Tibial artery (tissue), 4 donors: ENCODE results near the gene IRGC.

ENCODE experiments used
- DNase-seq, 2 donors: peaks; one replicate each; pipeline ENCODE4 v3.0.0-alpha.2; 2019
- H3K27ac ChIP-seq, 2 donors: fragments of 200-600 bp; sonication (generic) in 1 of 2; 1 replicate in 1 of 2; 2 replicates in 1 of 2; pipeline ENCODE4 v1.5.1; 2018 to 2019; ENCODE audit warnings: mild to moderate bottlenecking in 1 of 2
- H3K27me3 ChIP-seq, 2 donors: fragments of 200-600 bp; sonication (generic) in 1 of 2; one replicate each; pipeline versions ENCODE4 v1.5.1 to v1.6.0; 2016 to 2019
- H3K36me3 ChIP-seq, 3 donors: fragments of 200-600 bp; sonication (generic) in 2 of 3; one replicate each; pipeline ENCODE4 v1.5.1; 2016 to 2019; ENCODE audit warnings: mild to moderate bottlenecking in 2 of 3
- H3K4me1 ChIP-seq, 4 donors: fragments of 200-600 bp; sonication (generic) in 2 of 4; 1 replicate in 3 of 4; 2 replicates in 1 of 4; pipeline ENCODE4 v1.5.1; 2016 to 2019
- H3K4me3 ChIP-seq, 2 donors: fragments of 200-600 bp; sonication (generic) in 1 of 2; 1 replicate in 1 of 2; 2 replicates in 1 of 2; pipeline ENCODE4 v1.5.1; 2018 to 2019; ENCODE audit warnings: mild to moderate bottlenecking in 2 of 2
- H3K9me3 ChIP-seq, 3 donors: fragments of 200-600 bp; sonication (generic) in 1 of 3; one replicate each; pipeline ENCODE4 v1.5.1; 2016 to 2019
- intact Hi-C: fragments of 100-400 bp; cut with DNase I; formaldehyde crosslinking; loops from one replicate; pipeline ENCODE4 v1.15.0; 2023; ENCODE audit warnings: low total_unique reads
- TF ChIP-seq, protein P1 (sequence below), 2 experiments: fragments of 200-600 bp in 1 of 2; fragments of 450-650 bp in 1 of 2; IDR thresholded peaks; one replicate each; pipeline ENCODE4 v1.5.1; 2017 to 2019; ENCODE audit warnings: antibody characterized with exemption in 2 of 2, mild to moderate bottlenecking in 1 of 2, moderate library complexity in 1 of 2

The IRGC gene

DNA sequence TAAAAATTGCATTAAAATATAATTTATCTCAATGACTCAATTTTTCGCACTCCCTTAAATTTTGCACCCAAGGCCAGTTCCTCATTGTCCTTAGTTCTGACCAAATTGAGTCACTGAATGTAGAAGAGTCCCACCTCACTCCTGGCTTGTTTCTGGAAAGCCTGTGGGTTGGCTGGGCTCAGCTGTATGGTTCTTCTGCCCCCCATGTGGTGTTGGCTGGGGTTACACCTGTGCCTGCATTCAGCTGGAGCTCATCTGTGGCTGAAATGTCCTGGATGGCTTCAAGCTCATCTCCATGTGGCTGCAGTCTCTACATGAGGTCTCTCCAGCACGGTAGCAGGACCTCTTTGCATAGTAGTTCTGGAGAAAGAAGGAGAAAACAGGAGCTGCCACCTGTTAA is 7.2 kb upstream of the IRGC start:
- intact Hi-C loops: no loop called here
- no peaks in the 10 kb centered on the region for H3K36me3 ChIP-seq
- H3K4me3 ChIP-seq: no peak overlapping the region
- DNase-seq: no peak
- peaks cover 0 to 8% (median 5%) of the 10 kb centered on the region in 3 donors for H3K9me3 ChIP-seq
- H3K27ac ChIP-seq: no peak overlapping the region
- no peaks in the 10 kb centered on the region for H3K4me1 ChIP-seq
- TF ChIP-seq, protein P1, sequence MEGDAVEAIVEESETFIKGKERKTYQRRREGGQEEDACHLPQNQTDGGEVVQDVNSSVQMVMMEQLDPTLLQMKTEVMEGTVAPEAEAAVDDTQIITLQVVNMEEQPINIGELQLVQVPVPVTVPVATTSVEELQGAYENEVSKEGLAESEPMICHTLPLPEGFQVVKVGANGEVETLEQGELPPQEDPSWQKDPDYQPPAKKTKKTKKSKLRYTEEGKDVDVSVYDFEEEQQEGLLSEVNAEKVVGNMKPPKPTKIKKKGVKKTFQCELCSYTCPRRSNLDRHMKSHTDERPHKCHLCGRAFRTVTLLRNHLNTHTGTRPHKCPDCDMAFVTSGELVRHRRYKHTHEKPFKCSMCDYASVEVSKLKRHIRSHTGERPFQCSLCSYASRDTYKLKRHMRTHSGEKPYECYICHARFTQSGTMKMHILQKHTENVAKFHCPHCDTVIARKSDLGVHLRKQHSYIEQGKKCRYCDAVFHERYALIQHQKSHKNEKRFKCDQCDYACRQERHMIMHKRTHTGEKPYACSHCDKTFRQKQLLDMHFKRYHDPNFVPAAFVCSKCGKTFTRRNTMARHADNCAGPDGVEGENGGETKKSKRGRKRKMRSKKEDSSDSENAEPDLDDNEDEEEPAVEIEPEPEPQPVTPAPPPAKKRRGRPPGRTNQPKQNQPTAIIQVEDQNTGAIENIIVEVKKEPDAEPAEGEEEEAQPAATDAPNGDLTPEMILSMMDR (IDR thresholded peaks at IDR 0.05): no peak
- peaks cover 0 to 25% of the 10 kb centered on the region in 2 donors for H3K27me3 ChIP-seq

DNA sequence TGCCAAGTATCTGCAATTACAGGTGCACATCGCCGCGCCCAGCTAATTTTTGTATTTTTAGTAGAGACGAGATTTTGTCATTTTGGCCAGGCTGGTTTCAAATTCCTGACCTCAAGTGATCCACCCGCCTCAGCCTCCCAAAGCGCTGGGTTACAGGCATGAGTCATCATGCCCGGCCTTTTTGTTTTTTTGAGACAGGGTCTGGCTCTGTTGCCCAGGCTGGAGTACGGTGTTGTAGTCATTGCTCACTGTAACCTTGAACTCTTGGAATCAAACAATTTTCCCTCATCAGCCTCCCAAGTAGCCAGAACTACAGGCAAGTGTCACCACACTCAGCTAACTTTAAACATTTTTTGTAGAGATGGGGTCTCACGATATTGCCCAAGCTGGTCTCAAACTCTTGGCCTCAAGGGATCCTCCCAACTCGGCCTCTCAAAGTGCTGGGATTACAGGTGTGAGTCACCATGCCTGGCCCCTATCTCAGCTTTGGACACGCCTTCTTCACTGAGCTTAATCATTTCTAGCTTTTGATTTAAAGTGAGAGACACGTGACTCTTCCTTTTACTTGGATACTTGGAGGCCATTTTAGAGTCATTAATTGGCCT is 4.0 kb upstream of the IRGC start:
- no peak overlapping the region for H3K27ac ChIP-seq
- TF ChIP-seq, protein P1 (IDR thresholded peaks at IDR 0.05): no peak
- intact Hi-C loops: no loop called here
- no peak for DNase-seq
- H3K4me3 ChIP-seq: no peak overlapping the region
- H3K4me1 ChIP-seq: no peaks in the 10 kb centered on the region
- peaks cover 0 to 21% of the 10 kb centered on the region in 2 donors for H3K27me3 ChIP-seq
- H3K36me3 ChIP-seq: no peaks in the 10 kb centered on the region
- peaks cover 0 to 8% (median 5%) of the 10 kb centered on the region in 3 donors for H3K9me3 ChIP-seq

DNA sequence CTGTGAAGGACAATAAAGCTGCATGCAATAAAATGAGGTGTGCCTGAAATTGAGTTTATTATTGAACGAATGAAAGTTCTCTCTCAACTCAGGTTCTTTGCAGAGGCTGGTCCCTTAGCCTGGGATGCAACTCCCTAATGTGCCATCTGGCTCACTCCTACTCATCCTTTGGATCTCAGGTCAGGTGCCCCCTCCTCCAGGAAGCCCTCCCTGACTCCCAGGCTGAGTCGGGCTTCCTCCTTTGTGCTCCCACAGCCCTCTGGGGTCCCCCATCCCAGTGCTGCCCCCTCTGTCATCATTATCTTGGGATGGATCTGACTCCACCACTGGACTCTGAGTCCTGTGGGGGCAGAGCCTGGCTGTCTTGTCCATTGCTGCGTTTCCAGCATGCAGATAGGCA is 2.7 kb upstream of the IRGC start:
- peaks cover 0 to 8% (median 5%) of the 10 kb centered on the region in 3 donors for H3K9me3 ChIP-seq
- intact Hi-C loops: no loop called here
- no peaks in the 10 kb centered on the region for H3K36me3 ChIP-seq
- TF ChIP-seq, protein P1 (IDR thresholded peaks at IDR 0.05): no peak
- no peak overlapping the region for H3K4me3 ChIP-seq
- H3K4me1 ChIP-seq: no peaks in the 10 kb centered on the region
- no peak overlapping the region for H3K27ac ChIP-seq
- no peak for DNase-seq
- H3K27me3 ChIP-seq: peaks cover 0 to 26% of the 10 kb centered on the region in 2 donors

DNA sequence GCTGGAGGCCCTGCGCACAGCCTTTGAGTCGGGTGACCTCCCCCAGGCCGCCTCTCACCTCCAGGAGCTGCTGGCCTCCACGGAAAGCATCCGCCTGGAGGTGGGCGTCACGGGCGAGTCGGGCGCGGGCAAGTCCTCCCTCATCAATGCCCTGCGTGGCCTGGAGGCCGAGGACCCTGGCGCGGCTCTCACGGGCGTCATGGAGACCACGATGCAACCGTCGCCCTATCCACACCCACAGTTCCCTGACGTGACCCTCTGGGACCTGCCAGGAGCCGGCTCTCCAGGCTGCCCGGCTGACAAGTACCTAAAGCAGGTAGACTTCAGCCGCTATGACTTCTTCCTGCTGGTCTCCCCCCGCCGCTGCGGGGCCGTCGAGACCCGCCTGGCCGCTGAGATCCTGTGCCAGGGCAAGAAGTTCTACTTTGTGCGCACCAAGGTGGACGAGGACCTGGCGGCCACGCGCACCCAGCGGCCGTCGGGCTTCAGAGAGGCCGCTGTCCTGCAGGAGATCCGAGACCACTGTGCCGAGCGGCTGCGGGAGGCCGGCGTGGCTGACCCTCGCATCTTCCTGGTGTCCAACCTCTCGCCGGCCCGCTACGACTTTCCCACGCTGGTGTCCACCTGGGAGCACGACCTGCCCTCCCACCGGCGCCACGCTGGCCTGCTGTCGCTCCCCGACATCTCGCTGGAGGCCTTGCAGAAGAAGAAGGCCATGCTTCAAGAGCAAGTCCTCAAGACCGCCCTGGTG is 2.9 kb downstream of the IRGC start:
- no peak for DNase-seq
- no peaks in the 10 kb centered on the region for H3K36me3 ChIP-seq
- TF ChIP-seq, protein P1 (IDR thresholded peaks at IDR 0.05): no peak
- H3K27me3 ChIP-seq: peaks cover 0 to 26% of the 10 kb centered on the region in 2 donors
- intact Hi-C loops: no loop called here
- no peak overlapping the region for H3K4me3 ChIP-seq
- H3K27ac ChIP-seq: no peak overlapping the region
- H3K4me1 ChIP-seq: no peaks in the 10 kb centered on the region
- H3K9me3 ChIP-seq: no peaks in the 10 kb centered on the region

DNA sequence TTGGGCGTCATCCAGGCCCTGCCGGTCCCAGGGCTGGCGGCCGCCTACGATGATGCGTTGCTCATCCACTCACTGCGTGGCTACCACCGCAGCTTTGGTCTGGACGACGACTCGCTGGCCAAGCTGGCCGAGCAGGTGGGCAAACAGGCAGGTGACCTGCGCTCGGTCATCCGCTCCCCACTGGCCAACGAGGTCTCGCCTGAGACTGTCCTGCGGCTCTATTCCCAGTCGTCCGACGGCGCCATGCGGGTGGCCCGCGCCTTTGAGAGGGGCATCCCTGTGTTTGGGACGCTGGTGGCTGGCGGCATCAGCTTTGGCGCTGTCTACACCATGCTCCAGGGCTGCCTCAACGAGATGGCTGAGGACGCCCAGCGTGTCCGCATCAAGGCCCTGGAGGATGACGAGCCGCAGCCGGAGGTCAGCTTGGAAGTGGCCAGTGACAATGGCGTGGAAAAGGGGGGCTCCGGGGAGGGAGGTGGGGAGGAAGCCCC is 3.5 kb downstream of the IRGC start:
- no peaks in the 10 kb centered on the region for H3K4me1 ChIP-seq
- H3K4me3 ChIP-seq: no peak overlapping the region
- H3K27me3 ChIP-seq: peaks cover 0 to 26% of the 10 kb centered on the region in 2 donors
- no peak for DNase-seq
- H3K9me3 ChIP-seq: no peaks in the 10 kb centered on the region
- TF ChIP-seq, protein P1 (IDR thresholded peaks at IDR 0.05): no peak
- H3K36me3 ChIP-seq: no peaks in the 10 kb centered on the region
- intact Hi-C loops: no loop called here
- H3K27ac ChIP-seq: no peak overlapping the region
